HepG2 (cell line): ENCODE measurements around the gene LRRFIP2. TPM values are rescaled to one million over a fixed set of nuclear protein-coding genes. Genes with fewer than 3 reads are reported as not detected.

ENCODE experiments used
- ATAC-seq: fragments of 200-7000 bp; cut with Tn5 transposase; 3 replicates; pipeline ENCODE4 v1.9.1; 2020; ENCODE audit warnings: mild to moderate bottlenecking, moderate library complexity
- BruUV-seq: library from RNA; stranded (reverse); fragments of 400-500 nt; replicated peaks from 2 replicates; lab custom pipeline; 2021; lab: Mats Ljungman, UMichigan
- CTCF ChIA-PET: fragments of 300-600 bp; formaldehyde crosslinking; extraction: SDS; loops from one replicate; lab custom pipeline; 2021; ENCODE audit warnings: low total read pairs, inconsistent platforms, low intra/inter-chr PET ratio; lab: Yijun Ruan, JAX
- POLR2A ChIA-PET: fragments of 350-600 bp; sonication (Branson Sonifier 250); formaldehyde crosslinking; loops from one replicate; lab custom pipeline; 2020; ENCODE audit warnings: antibody characterized with exemption, inconsistent platforms; lab: Yijun Ruan, JAX
- DNase-seq: peaks from one replicate; pipeline ENCODE4 v3.0.0-alpha.2; 2015; ENCODE audit warnings: low spot score
- FAIRE-seq: peaks from 3 replicates; lab custom pipeline; 2011; peaks lifted over from hg19 to GRCh38; lab: Jason Lieb, UNC
- H2AFZ ChIP-seq: one replicate; pipeline ENCODE4 v1.6.1; 2011; ENCODE audit warnings: low read length, inconsistent platforms
- H3K27ac ChIP-seq: fragments of 300-600 bp; 3 replicates; pipeline ENCODE4 v1.8.0; 2011; ENCODE audit warnings: mixed run types, mild to moderate bottlenecking, mixed read lengths, low read length, inconsistent platforms; ENCODE audit not compliant: insufficient read depth; ENCODE audit errors: extremely low read length
- H3K27me3 ChIP-seq, 2 experiments: fragments of 200-600 bp in 1 of 2; 2 replicates in 1 of 2; 3 replicates in 1 of 2; pipeline versions ENCODE4 v1.6.0 to v1.8.0; 2011; ENCODE audit warnings: low read length in 2 of 2, mild to moderate bottlenecking in 2 of 2, moderate library complexity in 2 of 2, inconsistent platforms in 1 of 2; ENCODE audit not compliant: insufficient read depth in 2 of 2, control insufficient read depth in 1 of 2
- H3K36me3 ChIP-seq, 2 experiments: fragments of 200-600 bp in 1 of 2; replicated peaks in 1 of 2; 2 replicates in 1 of 2; 3 replicates in 1 of 2; pipeline versions ENCODE4 v1.5.1 to v1.8.0; 2011; ENCODE audit warnings: low read length in 2 of 2, inconsistent platforms in 1 of 2; ENCODE audit not compliant: insufficient read depth in 2 of 2, control insufficient read depth in 1 of 2
- H3K4me1 ChIP-seq: 2 replicates; pipeline ENCODE4 v1.5.1; 2012; ENCODE audit warnings: low read length, inconsistent platforms; ENCODE audit not compliant: insufficient read depth
- H3K4me2 ChIP-seq: 2 replicates; pipeline ENCODE4 v1.6.0; 2011; ENCODE audit warnings: low read depth, low read length, inconsistent platforms
- H3K4me3 ChIP-seq, 3 experiments: fragments of 200-600 bp in 1 of 3; sonication (generic), shearing (Covaris generic) in 1 of 3; replicated peaks in 1 of 3; 2 replicates each; pipeline ENCODE4 v1.5.1; 2011 to 2016; ENCODE audit warnings: low read length in 3 of 3, inconsistent platforms in 2 of 3, low read depth in 2 of 3, mild to moderate bottlenecking in 2 of 3, control low read depth in 1 of 3, mixed read lengths in 1 of 3; ENCODE audit not compliant: insufficient read depth in 1 of 3
- H3K79me2 ChIP-seq: one replicate; pipeline ENCODE4 v1.6.1; 2011; ENCODE audit warnings: low read length, inconsistent platforms; ENCODE audit not compliant: insufficient read depth
- H3K9ac ChIP-seq: 2 replicates; pipeline ENCODE4 v1.6.0; 2011; ENCODE audit warnings: mild to moderate bottlenecking, low read depth, low read length, inconsistent platforms; ENCODE audit not compliant: insufficient read depth
- H3K9me3 ChIP-seq: 2 replicates; pipeline ENCODE4 v1.5.1; 2012; ENCODE audit warnings: mild to moderate bottlenecking, low read length
- H4K20me1 ChIP-seq: 2 replicates; pipeline ENCODE4 v1.6.0; 2011; ENCODE audit warnings: inconsistent platforms, mild to moderate bottlenecking, low read length, moderate library complexity; ENCODE audit not compliant: insufficient read depth
- GLI4 ChIP-seq: sonication (generic); formaldehyde crosslinking; IDR thresholded peaks from 2 replicates; pipeline ENCODE4 v1.5.1; 2020; ENCODE audit warnings: missing genetic modification reagents, mild to moderate bottlenecking, moderate library complexity, borderline replicate concordance
- HMGA1 ChIP-seq: sonication (generic); formaldehyde crosslinking; conservative IDR thresholded peaks from 2 replicates; pipeline ENCODE4 v1.4.0; 2020; ENCODE audit warnings: missing genetic modification reagents
- MXI1 ChIP-seq: IDR thresholded peaks from 3 replicates; pipeline ENCODE4 v1.6.1; 2012; ENCODE audit warnings: low read depth, low read length, inconsistent platforms, borderline replicate concordance
- POLR2A ChIP-seq, 2 experiments: IDR thresholded peaks; 2 replicates each; pipeline ENCODE4 v1.6.1; 2011; ENCODE audit warnings: low read depth in 2 of 2, low read length in 2 of 2, mild to moderate bottlenecking in 1 of 2, moderate library complexity in 1 of 2; ENCODE audit not compliant: insufficient read depth in 1 of 2
- TBX3 ChIP-seq: fragments of 450-650 bp; IDR thresholded peaks from 2 replicates; pipeline ENCODE4 v1.6.1; 2017; ENCODE audit warnings: antibody characterized with exemption, mild to moderate bottlenecking, inconsistent platforms, borderline replicate concordance
- ZNF567 ChIP-seq: sonication (generic); formaldehyde crosslinking; IDR thresholded peaks from 2 replicates; pipeline ENCODE4 v1.8.1; 2023; ENCODE audit warnings: mild to moderate bottlenecking, missing genetic modification reagents, borderline replicate concordance
- WGBS: methylation state at CpG from one replicate; pipeline ENCODE4 v1.1.6; 2017; ENCODE audit warnings: low lambda C conversion rate; 5-methylcytosine and 5-hydroxymethylcytosine counted together
- in situ Hi-C: cut with HindIII; loops from 2 replicates; pipeline ENCODE4 v1.10.0; 2017; ENCODE audit warnings: low pct_unique_long_range_greater_than_20kb; ENCODE audit not compliant: extremely low pct_ligation_motif_present
- intact Hi-C: fragments of 100-400 bp; cut with micrococcal nuclease; formaldehyde crosslinking; loops from one replicate; pipeline ENCODE4 v1.10.0; 2022; ENCODE audit not compliant: unreplicated experiment
- polyA plus RNA-seq, 8 experiments: library from polyadenylated mRNA; depleted of rRNA in 3 of 8; stranded (reverse) in 7 of 8; unstranded in 1 of 8; fragments of >200 nt; fragmentation: Illumina TruSeq in 4 of 8; extraction: Trizol in 4 of 8; gene quantifications; 2 replicates each; pipeline versions ENCODE4 v1.2.1 to v1.2.3, GENCODE V29; 2011 to 2016; ENCODE audit warnings: low read depth in 4 of 8, missing spikeins in 1 of 8, mixed read lengths in 1 of 8; ENCODE audit not compliant: insufficient read depth in 1 of 8
- total RNA-seq, 5 experiments: library from RNA; depleted of rRNA; stranded (reverse); fragments of >200 nt; fragmentation: Illumina TruSeq; extraction: Trizol; gene quantifications; 2 replicates each; pipeline ENCODE4 v1.2.3, GENCODE V29; 2016; ENCODE audit warnings: low read depth in 1 of 5
- TF ChIP-seq, protein P1 (sequence below): IDR thresholded peaks from 2 replicates; pipeline ENCODE4 v1.6.1; 2016; ENCODE audit warnings: missing compliant biosample characterization, missing genetic modification reagents, borderline replicate concordance
- TF ChIP-seq, protein P2 (sequence below): sonication (generic); formaldehyde crosslinking; IDR thresholded peaks from 2 replicates; pipeline ENCODE4 v1.4.0; 2020; ENCODE audit warnings: missing genetic modification reagents
- TF ChIP-seq, protein P3 (sequence below): sonication (generic); formaldehyde crosslinking; IDR thresholded peaks from 2 replicates; pipeline ENCODE4 v1.8.0; 2022; ENCODE audit warnings: mild to moderate bottlenecking, missing genetic modification reagents

Gene LRRFIP2
- total and polyA plus RNA-seq, 2 of the 13 experiments (the other 11 are each of a cell fraction or from before 2014, with no cell fraction given): 13.5 to 32.2 TPM

DNA sequence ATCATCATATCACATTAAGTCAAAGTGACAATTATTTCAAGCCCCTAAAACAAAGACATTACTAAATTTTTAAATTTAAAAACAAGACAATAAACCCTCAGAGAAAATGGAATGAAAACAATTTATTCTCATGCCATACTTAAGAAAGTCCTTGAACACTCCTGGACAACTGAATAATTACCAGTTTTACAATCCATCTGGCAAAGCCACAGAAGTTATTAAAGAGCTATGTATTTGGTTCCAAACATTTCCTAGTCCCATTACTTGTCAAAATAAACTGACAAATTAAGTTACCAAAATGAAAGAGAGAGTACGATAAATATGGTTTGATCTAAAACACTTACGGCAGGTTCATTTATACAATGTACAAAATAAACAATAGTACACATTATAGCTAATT is 63.2 kb downstream of the LRRFIP2 start:
- Histone ChIP-seq H3K79me2 (no peaks in the 10 kb centered on the region), H3K36me3 (peaks cover 0 to 2% of the 10 kb centered on the region in 2 experiments; a peak in 1 of 5 replicates), H2AFZ (no peak overlapping the region), H3K27ac (no peak overlapping the region), H3K4me3 (no peak overlapping the region), H4K20me1 (no peaks in the 10 kb centered on the region), H3K4me2 (no peak overlapping the region), H3K27me3 (no peaks in the 10 kb centered on the region), H3K4me1 (no peaks in the 10 kb centered on the region), H3K9me3 (no peaks in the 10 kb centered on the region), H3K9ac (no peak overlapping the region)
- FAIRE-seq (no peak), DNase-seq (no peak), ATAC-seq (no peak)
- TF ChIP-seq, protein P1, sequence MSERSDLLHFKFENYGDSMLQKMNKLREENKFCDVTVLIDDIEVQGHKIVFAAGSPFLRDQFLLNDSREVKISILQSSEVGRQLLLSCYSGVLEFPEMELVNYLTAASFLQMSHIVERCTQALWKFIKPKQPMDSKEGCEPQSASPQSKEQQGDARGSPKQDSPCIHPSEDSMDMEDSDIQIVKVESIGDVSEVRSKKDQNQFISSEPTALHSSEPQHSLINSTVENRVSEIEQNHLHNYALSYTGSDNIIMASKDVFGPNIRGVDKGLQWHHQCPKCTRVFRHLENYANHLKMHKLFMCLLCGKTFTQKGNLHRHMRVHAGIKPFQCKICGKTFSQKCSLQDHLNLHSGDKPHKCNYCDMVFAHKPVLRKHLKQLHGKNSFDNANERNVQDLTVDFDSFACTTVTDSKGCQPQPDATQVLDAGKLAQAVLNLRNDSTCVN (CRISPR knock-in tag): no peak
- TF ChIP-seq, protein P2, sequence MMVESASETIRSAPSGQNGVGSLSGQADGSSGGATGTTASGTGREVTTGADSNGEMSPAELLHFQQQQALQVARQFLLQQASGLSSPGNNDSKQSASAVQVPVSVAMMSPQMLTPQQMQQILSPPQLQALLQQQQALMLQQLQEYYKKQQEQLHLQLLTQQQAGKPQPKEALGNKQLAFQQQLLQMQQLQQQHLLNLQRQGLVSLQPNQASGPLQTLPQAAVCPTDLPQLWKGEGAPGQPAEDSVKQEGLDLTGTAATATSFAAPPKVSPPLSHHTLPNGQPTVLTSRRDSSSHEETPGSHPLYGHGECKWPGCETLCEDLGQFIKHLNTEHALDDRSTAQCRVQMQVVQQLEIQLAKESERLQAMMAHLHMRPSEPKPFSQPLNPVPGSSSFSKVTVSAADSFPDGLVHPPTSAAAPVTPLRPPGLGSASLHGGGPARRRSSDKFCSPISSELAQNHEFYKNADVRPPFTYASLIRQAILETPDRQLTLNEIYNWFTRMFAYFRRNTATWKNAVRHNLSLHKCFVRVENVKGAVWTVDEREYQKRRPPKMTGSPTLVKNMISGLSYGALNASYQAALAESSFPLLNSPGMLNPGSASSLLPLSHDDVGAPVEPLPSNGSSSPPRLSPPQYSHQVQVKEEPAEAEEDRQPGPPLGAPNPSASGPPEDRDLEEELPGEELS (CRISPR knock-in tag): no peak
- TF ChIP-seq, protein P3, sequence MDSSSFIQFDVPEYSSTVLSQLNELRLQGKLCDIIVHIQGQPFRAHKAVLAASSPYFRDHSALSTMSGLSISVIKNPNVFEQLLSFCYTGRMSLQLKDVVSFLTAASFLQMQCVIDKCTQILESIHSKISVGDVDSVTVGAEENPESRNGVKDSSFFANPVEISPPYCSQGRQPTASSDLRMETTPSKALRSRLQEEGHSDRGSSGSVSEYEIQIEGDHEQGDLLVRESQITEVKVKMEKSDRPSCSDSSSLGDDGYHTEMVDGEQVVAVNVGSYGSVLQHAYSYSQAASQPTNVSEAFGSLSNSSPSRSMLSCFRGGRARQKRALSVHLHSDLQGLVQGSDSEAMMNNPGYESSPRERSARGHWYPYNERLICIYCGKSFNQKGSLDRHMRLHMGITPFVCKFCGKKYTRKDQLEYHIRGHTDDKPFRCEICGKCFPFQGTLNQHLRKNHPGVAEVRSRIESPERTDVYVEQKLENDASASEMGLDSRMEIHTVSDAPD (CRISPR knock-in tag): no peak
- TF ChIP-seq POLR2A (IDR thresholded peaks at IDR 0.05; ENCODE audit: insufficient read depth in 1 of 2, low read depth in 2 of 2, low read length in 2 of 2) (no peak), GLI4 (CRISPR knock-in tag) (no peak), HMGA1 (CRISPR knock-in tag) (no peak), TBX3 (no peak), ZNF567 (no peak), MXI1 (no peak)
- intact Hi-C loops: no loop called here
- WGBS: 97% methylated on average over 2 of the region's 2 CpGs
- in situ Hi-C loops: no loop called here
- ChIA-PET POLR2A (no interaction called here), CTCF (no interaction called here)
- no TSS peak for BruUV-seq
